Measurements from ENCODE around the gene EXOC1. TPM values are rescaled to one million over a fixed set of nuclear protein-coding genes. Genes with fewer than 3 reads are reported as not detected.

EXOC1 gene
- 13.1 to 16.8 TPM (median 16.2 TPM) in 5 replicates for total RNA-seq (2022; extraction: Qiagen RNA extraction; ENCODE audit: low read depth)

GRCh38 chr4:55853484-55854046 lies at the start of gene EXOC1:
Gene EXOC1 (plus strand): TSS chr4:55853648. CDS start chr4:55858324, 4,676 bp downstream.

GRCh38 chr4:55819634-55820033 lies 33.8 kb upstream of the EXOC1 start, which contains the start of gene EXOC1L:
Gene EXOC1L (plus strand): TSS chr4:55819790. CDS start chr4:55820027, 237 bp downstream.

GRCh38 chr4:55948726-55949481 lies 95.5 kb downstream of the EXOC1 start, which contains the start of gene CEP135:
Gene CEP135 (plus strand): TSS chr4:55948945. CDS start chr4:55952131, 3,186 bp downstream.

Other genes starting within 250 kb of the EXOC1 start
- gene NMU, start 217.3 kb upstream of the EXOC1 start, total RNA-seq (2022; extraction: Qiagen RNA extraction; ENCODE audit: low read depth) = 0.31 to 0.60 TPM (median 0.56 TPM) in 5 replicates
- gene EXOC1L, start 33.9 kb upstream of the EXOC1 start, total RNA-seq (2022; extraction: Qiagen RNA extraction; ENCODE audit: low read depth) = not detected in 5 replicates
- 5.4 to 7.3 TPM (median 6.3 TPM) in 5 replicates for gene CEP135, start 95.3 kb downstream of the EXOC1 start, total RNA-seq (2022; extraction: Qiagen RNA extraction; ENCODE audit: low read depth)